ENCODE results near the gene PRR15L.

DNA sequence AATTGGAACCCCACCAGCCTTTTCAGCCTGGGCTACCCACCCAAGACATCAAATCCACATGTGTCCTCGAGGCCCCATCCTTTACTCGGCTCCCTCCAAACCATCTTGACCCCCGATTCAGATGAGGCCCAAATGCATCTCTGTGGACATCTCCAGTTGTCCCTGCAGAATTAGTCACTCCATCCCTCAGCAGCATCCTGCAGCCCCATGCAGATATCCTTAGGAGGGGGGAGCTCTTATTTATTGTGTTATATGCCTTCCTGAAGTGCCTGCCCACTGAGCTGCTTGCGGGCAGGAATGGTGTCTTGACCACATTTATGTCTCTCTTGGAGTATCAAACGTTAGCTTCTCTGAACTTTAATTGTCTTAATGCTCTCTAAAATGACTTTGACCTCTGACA is 28.8 kb upstream of the PRR15L start:
- TF ChIP-seq, protein P1, sequence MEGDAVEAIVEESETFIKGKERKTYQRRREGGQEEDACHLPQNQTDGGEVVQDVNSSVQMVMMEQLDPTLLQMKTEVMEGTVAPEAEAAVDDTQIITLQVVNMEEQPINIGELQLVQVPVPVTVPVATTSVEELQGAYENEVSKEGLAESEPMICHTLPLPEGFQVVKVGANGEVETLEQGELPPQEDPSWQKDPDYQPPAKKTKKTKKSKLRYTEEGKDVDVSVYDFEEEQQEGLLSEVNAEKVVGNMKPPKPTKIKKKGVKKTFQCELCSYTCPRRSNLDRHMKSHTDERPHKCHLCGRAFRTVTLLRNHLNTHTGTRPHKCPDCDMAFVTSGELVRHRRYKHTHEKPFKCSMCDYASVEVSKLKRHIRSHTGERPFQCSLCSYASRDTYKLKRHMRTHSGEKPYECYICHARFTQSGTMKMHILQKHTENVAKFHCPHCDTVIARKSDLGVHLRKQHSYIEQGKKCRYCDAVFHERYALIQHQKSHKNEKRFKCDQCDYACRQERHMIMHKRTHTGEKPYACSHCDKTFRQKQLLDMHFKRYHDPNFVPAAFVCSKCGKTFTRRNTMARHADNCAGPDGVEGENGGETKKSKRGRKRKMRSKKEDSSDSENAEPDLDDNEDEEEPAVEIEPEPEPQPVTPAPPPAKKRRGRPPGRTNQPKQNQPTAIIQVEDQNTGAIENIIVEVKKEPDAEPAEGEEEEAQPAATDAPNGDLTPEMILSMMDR (IDR thresholded peaks at IDR 0.05): no peak
- TF ChIP-seq POLR2A (IDR thresholded peaks at IDR 0.05): no peak

Measured in lower leg skin (tissue), 3 donors.